ENCODE measurements around the gene PRRG3. TPM values are rescaled to one million over a fixed set of nuclear protein-coding genes. Genes with fewer than 3 reads are reported as not detected.

The PRRG3 gene
- total and polyA plus RNA-seq, 9 of the 15 experiments (the other 6 are each of a cell fraction or from before 2014, with no cell fraction given) = not detected

DNA sequence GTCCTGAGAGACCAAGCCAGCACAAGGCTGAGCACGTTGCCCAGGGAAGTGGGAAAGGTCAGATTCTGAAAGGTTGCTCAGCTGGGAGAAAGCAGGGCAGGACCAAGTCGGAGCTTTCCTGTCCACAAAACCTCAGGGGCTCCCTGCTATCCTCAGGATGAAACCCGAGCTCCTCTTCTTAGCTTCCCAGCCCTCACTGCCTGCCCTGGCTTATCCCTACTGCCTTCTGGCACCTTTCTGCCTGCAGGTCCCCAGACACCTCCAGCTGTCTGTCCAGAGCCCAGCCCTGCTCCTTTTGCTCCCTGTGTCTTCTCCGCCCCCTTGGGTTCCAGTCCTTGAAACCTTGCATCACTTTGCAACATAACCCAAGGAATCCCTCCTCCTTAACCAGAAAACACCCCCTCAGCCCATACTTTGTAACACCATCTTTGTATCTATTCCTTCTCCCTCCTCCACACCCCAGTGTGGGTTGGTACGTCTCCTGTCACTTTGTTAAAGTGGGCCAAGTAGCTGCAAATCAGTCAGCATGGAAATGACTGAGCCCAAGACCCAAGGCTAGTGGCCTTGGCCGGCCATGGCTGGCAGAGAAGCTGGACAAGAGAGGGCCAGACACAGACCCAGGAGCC is 20.0 kb upstream of the PRRG3 start (continued):
- TF ChIP-seq, protein P1, sequence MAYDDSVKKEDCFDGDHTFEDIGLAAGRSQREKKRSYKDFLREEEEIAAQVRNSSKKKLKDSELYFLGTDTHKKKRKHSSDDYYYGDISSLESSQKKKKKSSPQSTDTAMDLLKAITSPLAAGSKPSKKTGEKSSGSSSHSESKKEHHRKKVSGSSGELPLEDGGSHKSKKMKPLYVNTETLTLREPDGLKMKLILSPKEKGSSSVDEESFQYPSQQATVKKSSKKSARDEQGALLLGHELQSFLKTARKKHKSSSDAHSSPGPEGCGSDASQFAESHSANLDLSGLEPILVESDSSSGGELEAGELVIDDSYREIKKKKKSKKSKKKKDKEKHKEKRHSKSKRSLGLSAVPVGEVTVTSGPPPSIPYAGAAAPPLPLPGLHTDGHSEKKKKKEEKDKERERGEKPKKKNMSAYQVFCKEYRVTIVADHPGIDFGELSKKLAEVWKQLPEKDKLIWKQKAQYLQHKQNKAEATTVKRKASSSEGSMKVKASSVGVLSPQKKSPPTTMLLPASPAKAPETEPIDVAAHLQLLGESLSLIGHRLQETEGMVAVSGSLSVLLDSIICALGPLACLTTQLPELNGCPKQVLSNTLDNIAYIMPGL (CRISPR knock-in tag; IDR thresholded peaks at IDR 0.05) = no peak
- TF ChIP-seq NR4A1 (CRISPR knock-in tag; IDR thresholded peaks at IDR 0.05) = no peak
- no peak for TF ChIP-seq NR4A1 (tag; IDR thresholded peaks at IDR 0.05)
- TF ChIP-seq EZH2 (IDR thresholded peaks at IDR 0.05; ENCODE audit: borderline replicate concordance, low read depth, low read length) = no peak
- no peak for TF ChIP-seq TSHZ1 (CRISPR knock-in tag; IDR thresholded peaks at IDR 0.05)

All from K562 (cell line).